GM21515 (cell line): ENCODE measurements around the gene THSD8.
A peak's percentile ranks its signal among the peaks of the same experiment; 100 is the strongest.
"Not testable (repeated sequence)": the region's sequence is repeated elsewhere in the genome, so short reads cannot be mapped to it uniquely, and the experiment has no call there.

Experiments
- ATAC-seq: cut with Tn5 transposase; IDR thresholded peaks from one replicate; pipeline ENCODE4 v1.9.1; 2021; ENCODE audit not compliant: unreplicated experiment

The THSD8 gene

DNA sequence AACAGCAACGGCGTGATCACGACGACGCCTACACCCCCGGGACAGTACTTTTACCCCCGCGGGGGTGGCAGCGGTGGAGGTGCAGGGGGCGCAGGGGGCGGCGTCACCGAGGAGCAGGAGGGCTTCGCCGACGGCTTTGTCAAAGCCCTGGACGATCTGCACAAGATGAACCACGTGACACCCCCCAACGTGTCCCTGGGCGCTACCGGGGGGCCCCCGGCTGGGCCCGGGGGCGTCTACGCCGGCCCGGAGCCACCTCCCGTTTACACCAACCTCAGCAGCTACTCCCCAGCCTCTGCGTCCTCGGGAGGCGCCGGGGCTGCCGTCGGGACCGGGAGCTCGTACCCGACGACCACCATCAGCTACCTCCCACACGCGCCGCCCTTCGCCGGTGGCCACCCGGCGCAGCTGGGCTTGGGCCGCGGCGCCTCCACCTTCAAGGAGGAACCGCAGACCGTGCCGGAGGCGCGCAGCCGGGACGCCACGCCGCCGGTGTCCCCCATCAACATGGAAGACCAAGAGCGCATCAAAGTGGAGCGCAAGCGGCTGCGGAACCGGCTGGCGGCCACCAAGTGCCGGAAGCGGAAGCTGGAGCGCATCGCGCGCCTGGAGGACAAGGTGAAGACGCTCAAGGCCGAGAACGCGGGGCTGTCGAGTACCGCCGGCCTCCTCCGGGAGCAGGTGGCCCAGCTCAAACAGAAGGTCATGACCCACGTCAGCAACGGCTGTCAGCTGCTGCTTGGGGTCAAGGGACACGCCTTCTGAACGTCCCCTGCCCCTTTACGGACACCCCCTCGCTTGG, 9.6 kb upstream of the THSD8 start:
- ATAC-seq = no peak

DNA sequence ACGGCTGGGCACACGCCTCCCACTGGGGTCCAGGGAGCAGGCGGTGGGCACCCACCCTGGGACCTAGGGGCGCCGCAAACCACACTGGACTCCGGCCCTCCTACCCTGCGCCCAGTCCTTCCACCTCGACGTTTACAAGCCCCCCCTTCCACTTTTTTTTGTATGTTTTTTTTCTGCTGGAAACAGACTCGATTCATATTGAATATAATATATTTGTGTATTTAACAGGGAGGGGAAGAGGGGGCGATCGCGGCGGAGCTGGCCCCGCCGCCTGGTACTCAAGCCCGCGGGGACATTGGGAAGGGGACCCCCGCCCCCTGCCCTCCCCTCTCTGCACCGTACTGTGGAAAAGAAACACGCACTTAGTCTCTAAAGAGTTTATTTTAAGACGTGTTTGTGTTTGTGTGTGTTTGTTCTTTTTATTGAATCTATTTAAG, 9.0 kb upstream of the THSD8 start:
- ATAC-seq = no peak

DNA sequence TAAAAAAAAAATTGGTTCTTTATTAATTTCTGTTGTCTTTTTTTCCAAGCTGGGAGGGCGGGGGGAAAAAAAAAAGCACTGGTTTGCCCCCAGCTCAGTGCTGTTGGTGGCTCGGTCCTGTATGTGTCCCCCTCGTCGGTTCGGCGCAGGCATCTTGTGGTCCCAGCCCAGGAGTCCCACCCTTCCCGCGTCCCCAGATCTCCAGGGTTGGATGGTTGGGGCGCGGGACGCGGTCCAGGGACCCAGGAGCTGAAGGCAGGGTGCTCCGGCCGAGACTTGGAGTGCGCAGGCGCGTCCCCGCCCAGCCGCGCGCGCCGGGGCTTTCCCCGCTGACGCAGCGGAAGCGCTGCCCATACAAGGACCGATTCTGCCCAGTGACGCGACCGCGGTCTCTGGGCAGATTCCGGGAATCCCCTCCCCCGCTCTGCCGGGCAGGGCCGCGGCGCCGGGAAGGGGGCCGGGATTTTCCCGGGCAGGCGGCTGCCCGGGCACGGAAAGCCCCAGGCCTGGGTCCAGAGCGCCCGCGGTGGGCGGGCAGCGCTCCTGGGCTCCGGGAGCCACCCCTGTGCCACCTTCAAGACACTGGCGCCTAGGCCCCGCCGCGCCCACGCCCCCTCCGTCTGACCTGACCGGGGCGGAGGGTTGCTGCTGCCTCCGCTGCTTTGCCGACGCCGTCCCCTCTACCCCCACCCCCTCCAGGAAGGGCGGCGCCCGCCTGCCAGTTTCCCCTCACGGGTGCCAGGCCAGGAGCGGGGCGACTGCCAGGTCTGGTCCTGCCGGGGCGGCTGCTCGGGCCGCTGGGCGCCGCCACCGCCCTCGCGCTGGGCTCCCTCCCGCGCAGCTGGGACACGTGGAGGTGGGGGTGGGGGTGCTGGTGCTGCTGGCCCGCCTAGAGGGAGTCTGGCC, 8.3 kb upstream of the THSD8 start:
- ATAC-seq = no peak

DNA sequence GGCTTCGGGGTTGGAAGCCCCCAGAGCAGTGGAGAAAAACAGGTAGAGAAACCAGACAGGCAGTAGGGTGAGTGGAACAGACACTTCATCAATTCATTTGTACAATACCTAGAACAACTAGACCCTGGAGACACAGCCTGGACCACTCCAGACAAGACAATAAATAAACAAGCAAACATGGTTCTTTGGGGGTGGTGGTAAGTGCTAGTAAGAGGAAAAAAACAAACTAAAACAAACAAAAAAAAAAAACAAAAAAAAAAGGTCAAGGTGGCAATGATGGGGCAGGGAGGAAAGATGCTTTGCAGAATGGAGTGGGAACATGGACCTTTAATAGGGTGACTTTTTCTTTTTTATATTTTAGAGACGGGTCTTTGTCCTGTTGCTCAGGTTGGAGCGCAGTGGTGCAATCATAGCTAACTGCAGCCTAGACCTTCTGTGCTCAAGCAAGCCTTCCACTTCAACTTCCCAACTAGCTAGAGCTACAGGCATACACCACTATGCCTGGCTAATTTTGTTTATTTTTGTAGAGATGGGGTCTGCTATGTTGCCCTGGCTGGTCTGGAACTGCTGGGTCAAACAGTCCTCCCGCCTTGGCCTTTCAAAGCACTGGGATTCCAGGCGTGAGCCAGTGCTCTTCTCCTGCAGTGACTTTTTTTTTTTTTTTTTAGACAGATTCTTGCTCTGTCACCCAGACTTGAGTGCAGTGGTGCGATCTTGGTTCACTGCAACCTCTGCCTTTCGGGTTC, 7.5 kb upstream of the THSD8 start:
- no peak for ATAC-seq

DNA sequence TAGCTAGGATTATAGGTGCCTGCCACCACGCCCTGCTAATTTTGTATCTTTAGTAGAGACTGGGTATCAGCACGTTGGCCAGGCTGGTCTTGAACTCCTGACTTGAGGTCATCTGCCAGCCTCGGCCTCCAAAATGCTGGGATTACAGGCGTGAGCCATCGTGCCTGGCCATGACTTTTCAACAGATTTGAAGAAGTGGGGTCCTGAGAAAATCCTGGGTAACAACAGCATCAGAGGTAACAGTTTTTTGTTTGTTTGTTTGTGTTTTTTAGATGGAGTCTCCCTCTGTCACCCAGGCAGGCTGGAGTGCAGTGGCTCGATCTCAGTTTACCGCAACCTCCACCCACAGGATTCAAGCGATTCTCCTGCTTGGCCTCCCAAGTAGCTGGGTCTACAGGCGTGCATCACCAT, 6.9 kb upstream of the THSD8 start:
- no peak for ATAC-seq

DNA sequence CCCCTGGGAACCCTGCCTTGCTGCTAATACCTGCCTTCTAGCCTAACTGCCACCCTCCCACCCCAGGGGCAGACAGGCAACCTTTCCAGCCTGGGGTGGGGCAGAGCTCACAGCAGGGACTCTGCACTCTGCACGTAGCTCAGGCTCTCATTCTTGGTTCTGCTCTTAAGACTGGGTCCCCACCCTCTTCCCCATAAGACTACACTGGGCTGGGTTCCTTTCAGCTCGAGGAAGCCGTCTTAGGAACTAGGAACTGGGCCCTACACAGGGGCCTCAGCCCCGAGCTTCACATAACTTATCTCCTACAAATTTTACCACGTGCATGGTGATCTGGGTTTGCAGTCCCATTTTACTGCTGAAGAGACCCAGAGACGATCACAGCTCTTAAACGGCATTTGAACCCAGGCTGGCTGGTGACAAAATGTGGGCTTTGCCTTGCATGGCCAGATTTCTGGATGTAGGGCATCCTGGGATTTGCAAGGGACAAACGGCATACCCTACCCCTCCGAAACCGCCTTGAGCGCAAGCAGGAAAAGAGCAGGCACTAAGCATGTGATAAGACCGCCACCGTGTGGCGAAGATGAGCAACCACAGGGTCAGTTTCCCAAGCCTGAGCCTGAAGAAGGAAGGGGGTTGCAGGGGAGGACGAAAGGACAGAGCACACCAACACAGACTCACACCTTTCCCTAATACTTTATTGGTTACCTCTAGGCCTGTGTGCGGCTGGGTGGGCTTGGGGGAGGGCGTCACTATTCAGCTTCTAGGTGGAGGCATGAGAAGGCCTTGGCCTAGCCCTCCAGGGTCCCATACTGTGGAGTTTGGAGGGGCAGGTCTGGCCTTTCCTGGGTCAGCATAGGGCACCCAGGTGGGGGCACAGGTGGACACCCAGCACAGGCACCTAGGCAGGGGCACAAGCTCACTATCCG, 5.5 kb upstream of the THSD8 start:
- no peak for ATAC-seq

DNA sequence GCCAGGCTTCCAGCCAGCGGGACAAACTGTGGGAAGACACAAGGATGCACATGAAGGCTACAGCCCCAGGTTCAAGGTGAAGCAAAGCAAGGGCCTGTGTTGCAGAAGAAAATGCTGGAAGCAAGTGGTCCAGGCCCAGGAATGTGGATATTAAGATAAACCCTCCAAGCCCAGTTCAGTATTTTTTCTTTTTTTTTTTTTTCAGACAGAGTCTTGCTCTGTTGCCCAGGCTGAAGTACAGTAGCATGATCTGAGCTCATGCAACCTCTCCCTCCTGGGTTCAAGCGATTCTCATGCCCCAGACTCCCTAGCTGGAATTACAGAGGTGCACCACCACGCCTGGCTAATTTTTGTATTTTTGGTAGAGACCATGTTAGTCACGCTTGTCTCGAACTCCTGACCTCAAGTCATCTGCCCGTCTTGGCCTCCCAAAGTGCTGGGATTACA, 4.7 kb upstream of the THSD8 start:
- ATAC-seq = no peak

DNA sequence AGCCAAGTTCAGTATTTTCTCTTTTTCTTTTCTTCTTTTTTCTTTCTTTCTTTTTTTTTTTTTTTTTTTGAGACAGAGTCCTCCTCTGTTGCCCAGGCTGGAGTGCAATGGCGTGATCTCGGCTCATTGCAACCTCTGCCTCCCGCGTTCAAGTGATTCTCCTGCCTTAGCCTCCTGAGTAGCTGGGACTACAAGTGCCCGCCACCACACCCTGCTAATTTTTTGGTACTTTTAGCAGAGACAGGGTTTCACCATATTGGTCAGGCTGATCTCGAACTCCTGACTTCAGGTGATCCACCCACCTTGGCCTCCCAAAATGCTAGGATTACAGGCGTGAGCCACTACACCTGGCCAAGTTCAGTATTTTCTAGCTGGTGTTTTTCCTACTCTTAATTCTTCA, 4.3 kb upstream of the THSD8 start:
- ATAC-seq = not testable (repeated sequence)

DNA sequence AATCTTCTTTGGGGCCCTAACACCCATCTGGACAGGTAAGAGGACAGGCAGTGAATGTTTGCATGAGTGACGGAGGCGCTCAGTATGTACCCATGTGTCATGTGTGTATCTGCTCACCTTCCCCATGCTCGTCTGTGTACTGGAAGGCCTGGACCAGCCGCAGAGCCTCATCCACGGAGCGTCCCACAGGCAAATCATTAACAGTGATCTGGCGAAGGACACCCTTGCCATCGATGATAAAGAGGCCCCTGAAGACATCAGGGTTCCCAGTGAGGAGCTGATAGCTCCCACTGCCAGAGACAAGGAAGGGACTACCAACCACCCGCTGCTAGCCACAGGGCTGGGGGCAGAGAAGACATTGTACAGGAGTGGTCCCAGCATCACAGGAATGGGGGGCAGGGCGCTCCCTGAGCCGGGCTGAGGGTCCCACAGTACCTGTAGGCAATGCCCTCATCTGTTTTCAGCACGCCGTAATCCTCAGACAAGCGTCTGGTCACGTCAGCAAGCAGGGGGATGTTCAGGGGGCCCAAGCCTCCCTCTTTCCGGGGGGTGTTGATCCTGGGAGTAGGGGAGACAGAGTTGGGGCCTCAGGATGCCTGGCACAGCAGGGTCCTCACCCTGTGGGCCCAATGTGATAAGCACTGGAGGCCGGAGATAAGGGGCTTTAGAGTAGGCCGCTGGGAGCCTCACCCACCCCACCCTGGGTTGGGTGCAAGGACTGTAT, 2.0 kb upstream of the THSD8 start:
- no peak for ATAC-seq

DNA sequence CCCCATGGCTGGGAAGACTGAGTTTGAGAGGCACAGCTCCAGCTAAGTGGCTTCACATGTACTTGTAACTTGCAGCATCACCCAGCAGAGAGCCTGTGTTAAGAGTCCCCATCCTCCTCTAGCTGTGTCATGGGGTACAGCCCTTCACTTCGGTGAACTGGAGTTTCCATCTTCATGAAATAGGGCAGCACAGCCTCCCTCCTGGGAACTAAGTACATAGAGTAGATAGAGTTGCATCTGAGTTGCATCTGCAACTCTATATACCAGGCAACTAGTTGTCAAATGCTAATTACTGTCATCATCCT, 1.5 kb upstream of the THSD8 start:
- ATAC-seq = no peak

DNA sequence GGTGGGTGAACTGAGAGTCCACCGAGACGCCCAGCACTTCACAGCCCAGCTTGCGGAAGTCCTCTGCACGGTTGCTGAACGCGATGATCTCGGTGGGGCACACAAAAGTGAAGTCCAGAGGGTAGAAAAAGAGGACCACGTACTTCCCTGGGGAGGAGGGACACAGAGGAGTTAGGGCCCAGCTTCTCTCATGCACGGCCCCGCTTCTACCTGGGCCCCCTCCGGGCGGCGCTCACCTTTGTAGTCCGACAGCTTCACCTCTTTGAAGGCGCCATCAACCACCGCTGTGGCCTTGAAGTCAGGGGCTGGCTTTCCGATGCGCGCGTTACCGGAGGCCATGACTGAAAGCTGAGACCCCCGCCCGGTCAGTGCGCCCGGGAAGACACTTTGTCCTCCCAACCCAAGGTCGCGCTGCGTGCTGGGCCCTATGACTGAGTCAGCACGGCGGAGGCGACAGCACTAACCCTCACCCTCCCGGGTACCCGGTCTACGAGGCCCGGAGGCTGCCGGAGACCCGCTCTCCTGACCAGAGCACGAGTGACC, 875 bp upstream of the THSD8 start:
- no peak for ATAC-seq

DNA sequence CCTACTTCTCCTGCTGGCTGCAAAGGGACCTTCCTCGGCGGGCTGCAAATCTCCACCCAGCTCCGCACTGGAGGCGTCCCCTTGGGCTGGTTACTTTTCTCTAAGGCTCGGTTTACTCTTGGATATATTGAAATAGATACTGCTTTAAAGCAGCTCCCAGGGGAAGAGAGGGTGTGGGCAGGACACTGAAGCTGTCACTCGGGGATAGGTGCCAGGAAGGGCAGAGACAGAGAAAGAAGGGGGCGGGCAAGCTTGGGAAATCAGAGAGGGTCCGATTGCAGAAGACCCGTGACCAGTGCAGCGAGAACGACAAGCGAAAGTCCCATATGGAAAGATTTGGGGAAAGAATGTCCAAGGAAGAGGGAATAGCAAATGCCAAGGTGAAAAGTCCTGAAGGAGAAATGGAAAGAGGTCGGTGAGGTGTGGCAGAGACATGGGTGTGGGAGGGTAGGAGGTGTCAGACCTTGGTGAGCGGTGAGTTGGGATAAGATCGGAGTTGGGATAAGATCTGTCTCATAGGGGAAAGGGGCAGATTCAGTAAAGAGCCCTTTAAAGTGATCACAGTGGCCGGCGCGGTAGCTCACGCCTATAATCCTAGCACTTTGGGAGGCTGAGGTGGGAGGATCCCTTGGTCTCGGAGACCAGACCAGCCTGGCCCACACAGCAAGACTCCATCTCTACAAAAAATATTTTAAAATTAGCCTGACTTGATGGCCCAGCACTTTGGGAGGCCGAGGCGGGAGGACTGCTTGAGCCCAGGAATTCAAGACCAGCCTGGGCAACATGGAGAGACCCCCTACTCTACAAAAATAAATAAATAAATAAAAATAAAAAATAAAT, 618 bp downstream of the THSD8 start:
- no peak for ATAC-seq

DNA sequence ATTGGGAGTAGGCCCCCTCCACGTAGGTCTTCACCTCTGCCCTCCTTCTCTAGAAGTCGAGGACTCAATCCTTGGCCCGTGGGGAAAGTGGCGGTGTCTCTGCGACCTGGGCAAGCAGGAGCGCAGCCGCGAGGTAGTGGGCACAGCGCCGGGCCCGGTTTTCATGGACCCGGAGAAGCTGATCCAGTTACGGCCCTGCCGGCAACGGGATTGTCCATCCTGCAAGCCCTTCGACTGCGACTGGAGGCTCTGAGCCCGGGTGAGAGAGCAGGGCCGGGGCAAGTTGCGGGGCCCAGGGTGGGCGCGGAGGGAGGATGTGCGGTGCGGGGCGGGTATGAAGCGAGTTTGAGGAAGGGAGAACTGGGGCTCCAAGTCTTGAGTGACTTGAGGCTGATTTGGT, 2.2 kb downstream of the THSD8 start:
- no peak for ATAC-seq

DNA sequence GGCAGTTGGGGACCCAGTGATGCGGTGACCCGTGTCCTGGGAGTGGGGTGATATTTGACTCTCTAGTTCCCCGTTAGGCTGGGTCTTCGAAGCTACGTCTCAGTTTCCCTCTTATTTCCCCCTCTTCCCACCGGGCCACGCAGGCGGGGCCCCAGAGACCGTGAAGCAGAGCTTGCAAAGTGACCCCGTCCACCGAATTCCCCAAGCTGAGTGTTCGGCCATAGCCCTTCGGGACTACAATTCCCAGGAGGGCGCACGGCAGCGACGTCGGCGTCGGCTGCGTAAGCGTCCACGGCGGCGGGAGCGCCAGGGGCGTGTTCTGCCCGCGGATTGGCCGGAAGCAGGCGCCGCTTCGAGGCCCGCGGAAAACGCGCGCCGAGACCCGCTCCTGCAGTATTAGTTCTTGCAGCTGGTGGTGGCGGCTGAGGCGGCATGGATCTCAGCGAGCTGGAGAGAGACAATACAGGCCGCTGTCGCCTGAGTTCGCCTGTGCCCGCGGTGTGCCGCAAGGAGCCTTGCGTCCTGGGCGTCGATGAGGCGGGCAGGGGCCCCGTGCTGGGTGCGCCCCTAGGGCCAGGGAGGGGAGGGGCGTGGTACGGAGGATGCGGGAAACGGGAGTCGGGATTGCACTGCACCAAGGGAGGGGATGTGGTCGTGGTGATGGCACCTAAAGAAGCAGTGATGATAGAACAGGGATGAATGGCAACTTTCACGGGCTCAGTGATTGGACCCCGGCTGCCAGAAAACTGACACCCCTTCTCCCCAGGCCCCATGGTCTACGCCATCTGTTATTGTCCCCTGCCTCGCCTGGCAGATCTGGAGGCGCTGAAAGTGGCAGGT, 4.6 kb downstream of the THSD8 start, which contains the start of gene RNASEH2A:
Gene RNASEH2A (plus strand): TSS at position 343 of the 840 bp plus-strand sequence. CDS start 90 bp downstream, at position 433.
- ATAC-seq = peak; percentile 76

DNA sequence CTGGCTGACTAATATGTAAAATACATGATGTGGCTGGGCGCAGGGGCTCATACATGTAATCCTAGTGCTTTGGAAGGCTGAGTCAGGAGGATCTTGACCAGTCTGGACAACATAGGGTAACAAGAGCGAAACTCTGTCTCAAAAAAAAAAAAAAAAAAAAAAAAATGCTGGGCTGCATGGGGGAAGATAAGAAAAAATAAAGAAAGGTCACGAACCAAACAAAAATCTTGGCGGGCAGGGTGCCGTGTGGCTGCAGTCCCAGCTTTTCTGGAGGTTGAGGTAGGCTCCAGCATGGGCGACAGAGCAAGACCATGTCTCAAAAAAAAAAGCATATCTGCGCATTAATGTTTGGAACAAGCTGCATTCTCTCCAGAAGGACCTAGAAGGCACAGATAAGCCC, 13.2 kb downstream of the THSD8 start:
- no peak for ATAC-seq

DNA sequence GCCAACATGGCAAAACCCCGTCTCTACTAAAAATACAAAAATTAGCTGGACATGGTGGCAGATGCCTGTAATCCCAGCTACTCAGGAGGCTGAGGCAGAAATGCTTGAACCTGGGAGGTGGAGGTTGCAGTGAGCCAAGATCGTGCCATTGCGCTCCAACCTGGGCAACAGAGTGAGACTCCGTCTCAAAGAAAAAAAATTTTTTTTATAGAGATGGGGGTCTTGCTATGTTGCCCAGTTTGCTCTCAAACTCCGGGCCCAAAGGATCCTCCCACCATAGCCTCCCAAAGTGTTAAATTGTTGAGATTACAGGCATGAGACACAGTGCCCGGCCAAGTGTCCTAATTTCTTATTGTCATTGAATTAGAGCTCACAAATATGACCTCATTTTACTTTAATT, 15.3 kb downstream of the THSD8 start:
- not testable (repeated sequence) for ATAC-seq

DNA sequence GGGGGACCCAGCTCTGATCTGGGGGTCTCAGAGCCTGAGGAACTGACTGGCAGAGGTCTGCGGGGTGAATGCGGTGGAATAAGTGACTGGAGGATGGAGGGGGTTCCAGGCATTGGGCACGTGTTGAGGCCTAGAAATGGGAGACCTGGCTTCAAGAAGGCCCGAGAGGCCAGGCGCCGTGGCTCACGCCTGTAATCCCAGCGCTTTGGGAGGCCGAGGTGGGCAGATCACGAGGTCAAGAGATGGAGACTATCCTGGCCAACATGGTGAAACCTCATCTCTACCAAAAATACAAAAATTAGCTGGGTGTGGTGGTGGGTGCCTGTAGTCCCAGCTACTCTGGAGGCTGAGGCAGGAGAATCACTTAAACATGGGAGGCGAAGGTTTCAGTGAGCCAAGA, 15.9 kb downstream of the THSD8 start:
- not testable (repeated sequence) for ATAC-seq

DNA sequence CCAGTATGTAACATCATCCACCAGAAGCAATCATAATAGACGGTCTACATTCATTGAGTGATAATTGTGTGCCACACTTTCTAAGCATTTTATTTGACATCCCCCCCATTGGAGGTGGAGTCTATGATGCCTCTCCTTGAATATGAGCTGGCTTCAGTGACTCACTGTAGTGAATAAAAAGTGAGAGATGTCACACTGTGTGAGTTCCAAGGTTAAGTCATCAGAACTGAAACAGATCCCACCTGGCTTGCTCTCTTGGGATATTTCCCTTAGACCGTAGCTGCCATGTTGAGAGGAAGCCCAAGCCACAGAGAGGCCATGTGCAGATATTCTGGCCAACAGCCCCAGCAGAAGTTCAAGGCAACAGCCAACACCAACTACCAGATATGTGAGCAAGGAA, 19.9 kb downstream of the THSD8 start:
- no peak for ATAC-seq
